ENCODE data around the gene ENDOV.

The ENDOV gene

DNA sequence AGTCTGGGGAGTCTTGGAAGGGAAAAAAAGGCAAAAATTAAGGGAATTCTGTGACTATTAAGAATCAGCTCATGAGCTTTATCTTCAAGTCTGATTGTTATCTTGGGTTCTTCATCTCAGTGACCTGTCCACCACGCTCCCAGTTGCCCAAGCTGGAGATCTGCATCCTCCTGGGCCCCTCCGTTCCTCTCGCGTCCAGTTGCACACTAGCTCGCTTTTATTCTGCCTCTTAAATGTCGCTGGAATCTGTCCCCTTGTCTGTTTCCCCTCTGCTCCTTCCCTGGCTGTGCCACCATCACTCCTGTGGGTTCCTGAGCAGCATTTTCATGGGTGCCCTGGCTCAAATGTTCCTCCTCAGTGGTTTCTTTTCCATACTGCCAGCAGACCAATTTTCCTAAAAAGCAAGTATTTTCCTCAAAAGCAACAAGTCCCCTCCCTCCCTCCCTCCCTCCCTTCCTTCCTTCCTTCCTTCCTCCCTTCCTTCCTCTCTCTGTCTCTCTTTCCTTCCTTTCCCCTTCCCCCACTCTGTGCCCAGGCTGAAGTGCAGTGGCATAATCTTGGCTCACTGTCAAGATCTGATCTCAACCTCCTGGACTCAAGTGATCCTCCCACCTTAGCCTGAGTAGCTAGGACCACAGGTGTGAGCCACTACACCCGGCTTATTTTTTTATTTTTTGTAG, 1.4 kb downstream of the ENDOV start:
- DNase-seq (ENCODE audit: low spot score) = no peak

DNA sequence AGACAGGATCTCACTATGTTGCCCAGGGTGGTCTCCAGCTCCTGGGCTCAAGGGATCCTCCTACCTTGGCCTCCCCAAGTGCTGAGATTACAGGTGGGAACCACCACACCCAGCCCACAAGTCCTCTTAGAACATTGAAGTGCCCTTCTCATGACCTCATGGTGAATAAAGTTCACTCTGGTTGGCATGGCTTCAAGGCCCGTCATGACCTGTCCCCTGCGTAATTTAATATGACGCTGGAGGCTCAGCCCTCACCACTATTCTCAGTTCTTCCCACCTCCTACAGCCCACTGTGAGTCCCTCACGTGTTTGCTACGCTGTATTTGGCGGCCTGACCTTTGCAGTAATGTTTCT, 1.9 kb downstream of the ENDOV start:
- DNase-seq (ENCODE audit: low spot score) = no peak

DNA sequence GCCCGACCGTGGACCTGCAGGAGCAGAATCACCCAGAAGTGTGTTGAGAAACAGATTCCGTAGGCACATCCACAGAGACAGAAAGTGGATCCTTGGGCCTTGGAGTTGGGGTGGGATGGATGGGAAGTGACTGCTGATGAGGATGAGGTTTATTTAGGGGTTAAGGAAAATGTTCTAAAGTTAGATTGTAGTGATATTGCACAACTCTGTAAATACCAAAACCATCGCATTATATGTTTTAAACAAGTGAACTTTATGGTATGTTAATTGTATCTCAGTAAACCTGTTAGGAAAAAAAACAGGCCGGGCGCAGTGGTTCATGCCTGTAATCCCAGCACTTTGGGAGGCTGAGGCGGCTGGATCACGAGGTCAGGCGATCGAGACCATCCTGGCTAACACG, 3.6 kb downstream of the ENDOV start:
- no peak for DNase-seq (ENCODE audit: low spot score)

DNA sequence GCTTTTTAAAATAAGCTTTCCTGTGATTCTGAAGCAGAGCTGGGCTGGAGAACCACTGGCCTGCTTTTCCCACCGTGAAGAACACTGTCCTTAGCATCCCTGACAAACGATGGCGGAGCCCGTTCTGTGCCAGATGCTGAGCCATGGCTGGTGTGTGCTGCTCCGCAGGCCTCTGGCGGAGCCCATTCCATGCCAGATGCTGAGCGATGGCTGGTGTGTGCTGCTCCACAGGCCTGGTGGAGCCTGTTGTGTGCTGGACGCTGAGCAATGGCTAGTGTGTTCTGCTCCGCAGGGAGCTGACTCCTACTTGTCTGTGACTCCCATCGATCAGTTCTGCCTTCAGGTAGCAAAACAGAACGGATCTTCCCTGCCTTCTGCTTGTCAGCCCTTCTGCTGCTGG, 4.3 kb downstream of the ENDOV start:
- no peak for DNase-seq (ENCODE audit: low spot score)

DNA sequence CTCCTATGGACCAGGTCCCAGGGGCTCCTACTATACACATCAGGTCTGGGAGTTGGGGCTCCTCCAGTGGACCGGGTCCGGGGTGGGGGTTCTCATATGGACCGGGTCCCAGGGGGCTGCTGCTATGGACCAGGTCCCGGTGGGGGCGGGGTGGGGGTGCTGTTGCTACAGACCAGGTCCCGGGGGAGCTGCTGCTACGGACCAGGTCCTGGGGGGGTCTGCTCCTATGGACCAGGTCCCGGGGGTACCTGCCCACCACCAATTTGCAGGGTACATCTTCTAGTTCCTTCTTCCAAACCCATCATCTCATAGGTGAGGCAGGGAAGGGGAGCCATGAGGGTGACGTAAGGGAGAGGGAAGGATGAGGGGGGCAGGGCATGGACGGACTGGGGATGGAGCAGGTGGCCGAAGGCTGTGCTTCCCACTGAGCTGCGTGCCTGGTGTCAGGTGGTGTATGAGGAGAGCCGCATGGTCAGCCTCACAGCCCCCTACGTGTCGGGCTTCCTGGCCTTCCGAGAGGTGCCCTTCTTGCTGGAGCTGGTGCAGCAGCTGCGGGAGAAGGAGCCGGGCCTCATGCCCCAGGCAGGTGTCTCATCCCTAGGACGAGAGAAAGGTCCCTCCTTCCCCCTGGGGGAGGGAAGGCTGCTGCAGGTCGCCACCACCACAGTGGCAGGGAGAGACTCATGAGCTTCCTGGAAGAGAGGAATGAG, 6.6 kb downstream of the ENDOV start:
- DNase-seq (ENCODE audit: low spot score) = no peak

DNA sequence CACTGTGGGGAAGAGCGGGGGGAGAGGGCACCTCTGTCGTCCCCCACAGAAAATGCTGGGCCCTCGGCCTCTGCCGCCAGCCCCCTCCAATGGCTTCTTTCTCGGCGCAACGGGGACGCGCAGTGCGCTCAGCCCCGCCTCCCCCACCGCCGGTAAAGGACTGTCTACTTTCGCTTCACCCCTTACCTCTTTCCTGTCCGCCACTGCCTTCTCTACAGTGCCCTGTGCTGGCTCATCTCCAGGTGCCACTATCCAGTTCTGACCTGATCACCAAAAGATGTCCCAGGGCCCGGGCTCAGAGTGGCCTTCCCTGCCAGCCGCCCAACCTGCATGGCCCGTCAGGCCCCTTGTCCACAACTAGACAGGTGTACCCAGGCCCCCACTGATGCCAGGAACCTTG, 7.3 kb downstream of the ENDOV start:
- DNase-seq (ENCODE audit: low spot score) = no peak

DNA sequence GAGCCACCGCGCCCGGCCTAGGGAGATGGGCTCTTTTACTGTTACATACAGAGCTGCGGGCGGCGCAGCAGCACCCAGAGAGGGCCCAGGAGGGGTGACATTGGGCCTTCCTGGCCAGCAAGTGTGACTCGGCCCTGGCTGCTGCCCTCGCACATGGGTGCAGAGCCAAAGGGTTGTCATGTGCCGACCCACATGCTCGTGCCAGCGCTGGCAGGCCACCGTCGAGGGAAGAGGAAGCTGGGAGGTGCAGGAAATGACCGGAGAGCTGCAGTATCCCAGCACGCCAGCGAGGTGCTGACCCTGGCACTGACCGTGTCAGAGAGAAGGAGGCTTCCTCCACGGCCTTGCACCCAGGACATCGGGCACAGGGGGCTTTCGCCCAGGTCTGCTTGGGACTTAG, 8.0 kb downstream of the ENDOV start:
- DNase-seq (ENCODE audit: low spot score) = no peak

DNA sequence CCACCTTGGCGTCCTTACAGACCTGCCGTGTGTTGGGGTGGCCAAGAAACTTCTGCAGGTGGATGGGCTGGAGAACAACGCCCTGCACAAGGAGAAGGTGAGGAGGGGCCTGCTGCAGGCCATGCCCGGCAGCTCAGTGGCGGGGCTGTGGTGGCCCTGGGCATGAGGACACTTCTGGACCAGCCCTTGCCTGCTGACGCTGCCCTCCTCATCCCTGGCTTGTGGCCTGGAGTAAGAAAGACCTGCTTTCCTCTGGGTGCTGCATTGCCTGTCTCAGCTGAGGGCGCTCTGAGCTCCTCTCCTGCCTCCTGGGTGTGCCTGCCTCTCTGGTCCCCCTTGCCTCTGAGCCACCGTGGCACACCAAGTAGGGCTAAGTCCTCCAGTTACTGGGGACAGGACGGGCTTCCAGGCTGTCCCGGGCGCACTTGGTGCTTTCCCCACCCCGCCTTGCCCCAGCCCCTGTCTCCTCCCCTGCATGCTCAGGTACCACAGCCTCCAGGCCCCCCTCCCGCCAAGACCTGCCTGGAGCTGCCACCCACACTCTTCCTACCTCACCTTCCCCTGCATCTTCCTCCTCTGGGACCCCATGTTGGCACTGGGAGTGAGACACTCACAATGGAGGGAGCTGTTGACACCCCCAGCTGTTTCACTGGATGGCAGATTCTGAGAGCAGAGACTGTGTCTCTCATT, 8.7 kb downstream of the ENDOV start:
- DNase-seq (ENCODE audit: low spot score) = no peak

DNA sequence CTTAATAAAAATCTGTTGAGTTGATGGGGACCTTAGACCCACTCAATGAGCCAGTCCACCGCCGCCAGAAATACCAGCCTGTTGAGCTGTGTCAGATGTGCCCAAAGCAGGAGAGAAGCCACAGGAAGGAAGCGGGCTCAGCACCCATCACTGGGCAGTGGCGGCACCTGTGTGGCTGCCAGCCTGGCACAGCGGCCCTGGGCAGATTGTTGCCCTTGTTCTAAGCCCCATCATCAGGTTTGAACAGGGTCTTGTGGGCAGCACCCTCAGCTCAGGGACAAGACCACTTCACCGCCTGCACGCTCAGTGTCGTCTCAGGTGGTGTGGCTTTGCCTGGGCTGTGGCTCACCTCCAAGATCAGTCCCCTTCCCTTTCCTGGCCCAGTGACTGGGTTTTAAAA, 9.3 kb downstream of the ENDOV start:
- no peak for DNase-seq (ENCODE audit: low spot score)

DNA sequence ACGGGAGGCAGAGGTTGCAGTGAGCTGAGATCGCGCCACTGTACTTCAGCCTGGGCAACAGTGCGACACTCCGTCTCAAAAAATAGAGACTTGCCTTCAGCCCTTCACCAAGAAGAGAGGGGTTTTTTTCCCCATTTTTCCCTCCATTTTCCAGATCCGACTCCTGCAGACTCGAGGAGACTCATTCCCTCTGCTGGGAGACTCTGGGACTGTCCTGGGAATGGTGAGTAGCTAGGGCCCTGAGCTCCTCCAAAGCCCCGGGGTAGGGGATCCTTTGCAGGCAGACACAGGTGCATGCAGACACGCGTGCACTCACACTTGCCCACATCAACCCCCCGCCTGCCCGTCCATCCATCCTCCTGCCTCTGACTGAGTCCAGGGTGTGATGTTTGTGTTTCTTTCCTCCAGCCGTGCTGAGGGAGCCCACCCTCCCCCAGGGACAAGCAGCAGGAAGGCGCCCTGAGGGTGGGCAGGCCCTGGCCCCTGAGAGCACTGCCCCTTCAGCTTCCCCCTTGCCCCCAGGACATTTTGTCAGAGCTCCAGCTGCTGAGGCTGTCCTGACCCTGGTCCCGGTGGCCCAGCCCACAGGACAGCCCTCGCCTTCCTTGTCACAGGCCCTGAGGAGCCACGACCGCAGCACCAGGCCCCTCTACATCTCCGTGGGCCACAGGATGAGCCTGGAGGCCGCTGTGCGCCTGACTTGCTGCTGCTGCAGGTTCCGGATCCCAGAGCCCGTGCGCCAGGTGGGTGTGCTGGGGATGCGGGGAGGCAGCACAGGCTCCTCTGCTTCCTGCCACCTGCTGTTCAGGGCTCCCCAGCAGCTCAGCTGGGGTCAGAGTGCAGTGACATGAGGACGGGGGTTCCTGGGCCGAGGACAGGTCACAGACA, 10.2 kb downstream of the ENDOV start:
- no peak for DNase-seq (ENCODE audit: low spot score)

DNA sequence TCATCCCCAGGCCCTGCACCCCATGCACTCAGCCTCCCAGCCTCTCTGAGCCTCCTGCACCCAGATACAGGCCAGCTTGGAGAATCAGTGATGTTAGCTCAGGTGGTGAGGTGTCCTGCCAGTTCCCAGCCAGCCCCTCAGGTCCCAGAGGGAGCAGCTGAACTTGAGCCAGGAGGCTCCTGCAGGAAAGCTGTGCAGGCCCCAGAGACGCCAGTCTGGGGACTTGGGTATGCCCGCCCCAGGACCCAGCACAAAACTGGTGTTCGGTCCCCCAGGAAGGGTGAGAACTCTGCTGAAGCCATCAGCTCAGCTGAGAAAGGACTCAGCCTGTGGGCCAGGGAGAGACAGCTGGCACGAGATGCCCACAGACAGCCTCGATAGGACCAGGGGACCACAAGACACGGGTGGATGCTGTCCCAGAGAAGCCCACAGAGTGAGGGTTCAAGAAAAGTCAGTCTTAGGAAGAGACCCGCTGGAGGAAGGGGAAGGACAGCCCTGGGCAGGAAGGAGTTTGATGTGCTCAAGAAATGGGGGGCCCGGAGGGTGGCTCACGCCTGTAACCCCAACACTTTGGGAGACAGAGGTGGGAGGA, 11.0 kb downstream of the ENDOV start:
- DNase-seq (ENCODE audit: low spot score) = no peak

DNA sequence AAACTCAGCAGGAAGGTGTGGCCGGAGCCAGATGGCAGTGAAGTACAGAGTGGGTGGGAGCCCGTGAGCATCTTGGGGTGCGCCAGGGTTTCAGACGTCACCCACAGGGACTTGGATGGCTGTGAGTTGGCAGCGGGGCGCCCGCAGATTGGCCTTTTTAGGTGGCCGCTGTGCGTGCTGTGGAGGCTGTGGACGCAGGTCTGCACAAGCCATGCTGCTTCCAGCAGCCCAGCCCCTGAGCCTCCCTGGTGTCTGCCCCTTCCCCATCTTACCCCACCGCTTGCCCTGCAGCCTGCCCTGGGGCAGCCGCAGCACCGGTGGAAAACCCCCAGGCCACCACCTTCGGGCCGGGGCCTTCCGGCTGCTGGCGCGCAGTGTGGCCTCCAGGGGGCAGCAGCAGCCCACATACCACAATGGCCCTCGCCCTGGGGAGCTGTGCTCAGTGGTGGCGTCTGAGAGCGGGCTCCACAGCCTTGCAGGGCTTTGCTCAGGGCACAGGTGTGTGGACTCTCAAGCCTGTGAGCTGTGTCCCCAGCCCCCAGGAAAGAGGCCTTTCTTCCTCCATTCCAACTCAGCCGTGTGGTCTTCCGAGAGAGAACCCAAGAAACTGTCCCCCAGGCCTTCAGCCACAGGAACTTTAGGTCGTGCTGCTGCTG, 11.8 kb downstream of the ENDOV start:
- peak; percentile 94 for DNase-seq (ENCODE audit: low spot score)

DNA sequence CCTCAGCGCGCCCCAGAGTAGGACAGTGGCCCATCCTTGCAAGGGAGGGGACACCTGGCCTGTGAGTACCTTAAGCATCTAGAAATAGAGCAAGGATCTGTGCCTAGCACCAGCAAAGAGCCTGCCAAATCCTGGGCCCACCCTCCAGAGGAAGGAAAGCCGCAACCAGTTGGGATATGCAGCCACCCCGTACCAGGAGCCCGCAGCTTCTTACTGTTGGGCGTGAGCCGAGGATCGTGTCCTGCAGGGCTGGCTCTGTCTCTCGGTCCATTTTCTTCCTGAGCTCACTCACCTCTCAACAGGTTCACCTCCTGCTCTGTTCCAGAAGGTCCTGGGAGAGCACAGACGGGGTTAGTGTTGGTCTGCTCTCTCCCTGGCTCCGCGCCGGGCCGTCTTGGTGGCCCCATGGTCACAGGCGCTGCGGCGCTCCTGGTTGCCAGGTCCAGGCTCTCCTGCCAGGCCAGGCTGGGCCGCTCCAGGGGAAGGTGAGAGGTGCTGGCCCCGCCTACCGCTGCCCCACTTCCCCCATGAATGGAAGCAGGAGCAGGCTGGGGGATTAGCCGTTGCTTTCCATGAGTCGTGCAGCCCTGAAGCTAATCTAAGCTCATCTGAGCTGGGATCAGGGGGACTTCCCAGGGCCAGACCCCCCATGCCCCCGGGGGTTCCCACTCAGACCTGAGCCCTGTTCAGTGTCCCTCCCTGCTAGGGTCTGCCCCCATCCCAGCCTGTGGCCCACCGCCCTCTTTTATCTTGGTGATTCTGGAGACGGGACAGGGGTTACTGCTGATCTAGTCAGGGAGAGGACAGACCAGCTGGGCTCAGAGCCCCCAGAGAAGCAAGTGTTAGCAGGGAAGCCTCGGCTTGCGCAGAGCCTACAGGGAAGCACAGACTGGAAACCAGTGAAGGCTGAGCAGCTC, 12.7 kb downstream of the ENDOV start:
- no peak for DNase-seq (ENCODE audit: low spot score)

DNA sequence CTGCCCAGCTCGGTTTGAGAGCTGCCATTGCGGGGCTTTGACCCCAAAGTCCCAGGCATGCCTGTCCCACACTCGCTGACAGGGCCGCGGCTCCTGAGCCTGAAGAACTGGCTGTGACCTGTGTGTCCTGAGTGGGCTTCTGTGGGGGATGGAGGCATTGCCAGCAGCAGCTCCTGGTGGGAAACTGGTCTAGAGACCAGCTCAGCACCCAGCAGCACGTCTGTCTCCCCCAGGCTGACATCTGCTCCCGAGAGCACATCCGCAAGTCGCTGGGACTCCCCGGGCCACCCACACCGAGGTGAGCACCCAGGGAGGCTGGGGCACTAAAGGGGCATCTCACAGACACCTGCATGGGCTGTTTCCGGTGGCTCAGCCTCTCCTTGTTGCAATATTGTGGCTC, 13.4 kb downstream of the ENDOV start:
- DNase-seq (ENCODE audit: low spot score) = no peak

DNA sequence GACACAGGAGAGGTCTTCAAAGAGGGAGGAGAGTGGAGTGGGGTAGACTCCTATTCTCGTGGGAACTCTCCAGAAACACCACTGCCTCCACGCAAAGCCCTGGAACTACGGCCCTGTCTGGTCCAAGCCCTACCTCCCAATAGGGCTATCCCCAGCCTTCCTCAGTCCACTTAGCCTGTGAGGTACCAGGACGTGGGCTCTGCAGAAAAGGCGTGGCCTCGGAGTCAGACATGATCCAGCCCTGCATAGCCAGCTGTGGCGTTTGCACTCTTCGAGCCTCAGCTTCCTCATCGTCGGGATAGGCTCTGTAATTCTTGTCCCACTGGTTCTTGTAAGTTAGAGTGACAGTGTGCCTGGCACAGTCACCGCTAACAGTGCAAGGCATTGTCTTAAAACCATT, 13.8 kb downstream of the ENDOV start:
- no peak for DNase-seq (ENCODE audit: low spot score)

DNA sequence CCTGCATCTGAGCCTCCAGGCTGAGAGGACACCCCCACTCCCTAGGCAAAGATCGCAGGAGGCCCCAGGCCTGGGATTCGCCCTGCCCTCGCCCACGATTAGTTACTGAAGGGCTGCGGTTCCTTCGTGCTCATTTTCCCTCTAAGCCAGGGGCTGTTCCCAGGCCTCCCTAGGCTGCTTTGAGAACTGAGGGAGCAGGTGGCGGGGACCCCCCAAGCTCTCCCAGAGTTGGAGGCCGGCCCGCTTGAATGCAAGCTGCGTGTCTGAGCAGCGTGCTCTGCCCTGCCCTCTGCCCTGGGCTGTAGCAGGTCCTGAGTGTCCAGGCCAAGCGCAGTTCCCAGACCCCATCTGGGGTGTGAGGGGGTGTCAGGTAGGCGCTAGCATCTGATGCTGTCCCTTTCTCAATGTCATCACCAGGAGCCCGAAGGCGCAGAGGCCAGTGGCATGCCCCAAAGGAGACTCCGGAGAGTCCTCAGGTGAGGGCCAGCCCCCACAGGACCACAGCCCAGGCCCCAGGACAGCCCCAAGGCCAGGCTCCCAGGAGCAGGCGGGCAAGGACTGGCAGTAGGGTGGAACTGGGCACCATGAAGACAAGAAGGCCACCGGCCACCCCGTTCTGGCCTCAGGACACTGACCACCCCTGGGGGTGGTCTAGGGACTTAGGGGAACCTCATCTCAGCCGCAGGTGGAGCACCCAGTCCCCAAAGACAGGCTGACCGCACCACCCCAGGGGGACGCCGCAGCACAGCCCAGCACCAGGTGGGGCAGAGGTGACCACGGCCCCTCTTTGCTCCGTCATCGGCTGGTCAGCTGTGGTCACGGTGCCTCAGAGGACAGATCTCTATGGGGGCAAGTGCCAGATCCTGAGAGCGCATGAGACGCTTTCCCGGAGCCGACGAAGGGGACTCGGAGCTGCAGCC, 14.6 kb downstream of the ENDOV start:
- no peak for DNase-seq (ENCODE audit: low spot score)

DNA sequence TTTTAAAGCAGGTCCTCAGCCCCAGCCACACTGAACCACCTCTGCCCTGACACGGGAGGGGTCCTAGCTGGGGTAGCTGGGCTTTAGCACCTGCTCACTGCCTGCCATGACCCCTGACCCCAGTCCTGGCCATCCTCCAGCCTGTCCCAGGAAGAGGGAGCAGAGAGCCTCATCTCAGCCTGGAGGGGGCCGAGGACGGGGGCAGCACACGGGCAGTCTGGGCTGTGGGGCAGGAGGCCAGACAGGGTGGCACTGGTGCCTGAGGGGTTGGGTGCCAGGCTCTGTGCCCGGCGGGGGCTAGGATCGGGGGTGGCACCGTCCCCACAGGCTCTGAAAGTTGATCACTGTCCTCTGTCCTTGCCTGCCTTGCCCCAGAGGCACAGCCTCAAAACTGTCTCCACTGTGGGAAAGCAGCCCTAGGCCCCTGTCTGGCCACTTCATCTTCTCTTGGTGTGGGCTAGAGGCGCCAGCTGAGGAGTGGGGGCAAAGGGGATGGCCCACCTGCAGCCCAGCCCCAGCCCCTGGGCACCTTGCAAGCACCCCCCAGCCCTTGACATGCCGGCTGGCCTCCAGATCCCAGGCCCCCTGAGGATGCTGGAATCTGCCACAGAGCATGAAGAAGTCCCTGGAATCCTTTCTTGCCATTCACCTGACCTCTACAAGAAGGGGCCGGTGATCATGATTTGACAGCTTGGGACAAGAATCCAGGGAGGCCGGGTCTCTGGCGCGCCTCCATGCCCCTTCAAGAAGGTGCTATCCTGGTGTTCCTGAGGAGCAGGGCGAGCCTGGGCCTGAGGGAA, 15.7 kb downstream of the ENDOV start:
- DNase-seq (ENCODE audit: low spot score) = no peak
